Measurements from ENCODE around the gene EHBP1. TPM values are rescaled to one million over a fixed set of nuclear protein-coding genes. Genes with fewer than 3 reads are reported as not detected.
"Not testable (repeated sequence)": the region's sequence is repeated elsewhere in the genome, so short reads cannot be mapped to it uniquely, and the experiment has no call there.

Gene EHBP1
- total and polyA plus RNA-seq, 5 donors from 2014 or later = 8.5 to 25.6 (median 10.0) TPM

DNA sequence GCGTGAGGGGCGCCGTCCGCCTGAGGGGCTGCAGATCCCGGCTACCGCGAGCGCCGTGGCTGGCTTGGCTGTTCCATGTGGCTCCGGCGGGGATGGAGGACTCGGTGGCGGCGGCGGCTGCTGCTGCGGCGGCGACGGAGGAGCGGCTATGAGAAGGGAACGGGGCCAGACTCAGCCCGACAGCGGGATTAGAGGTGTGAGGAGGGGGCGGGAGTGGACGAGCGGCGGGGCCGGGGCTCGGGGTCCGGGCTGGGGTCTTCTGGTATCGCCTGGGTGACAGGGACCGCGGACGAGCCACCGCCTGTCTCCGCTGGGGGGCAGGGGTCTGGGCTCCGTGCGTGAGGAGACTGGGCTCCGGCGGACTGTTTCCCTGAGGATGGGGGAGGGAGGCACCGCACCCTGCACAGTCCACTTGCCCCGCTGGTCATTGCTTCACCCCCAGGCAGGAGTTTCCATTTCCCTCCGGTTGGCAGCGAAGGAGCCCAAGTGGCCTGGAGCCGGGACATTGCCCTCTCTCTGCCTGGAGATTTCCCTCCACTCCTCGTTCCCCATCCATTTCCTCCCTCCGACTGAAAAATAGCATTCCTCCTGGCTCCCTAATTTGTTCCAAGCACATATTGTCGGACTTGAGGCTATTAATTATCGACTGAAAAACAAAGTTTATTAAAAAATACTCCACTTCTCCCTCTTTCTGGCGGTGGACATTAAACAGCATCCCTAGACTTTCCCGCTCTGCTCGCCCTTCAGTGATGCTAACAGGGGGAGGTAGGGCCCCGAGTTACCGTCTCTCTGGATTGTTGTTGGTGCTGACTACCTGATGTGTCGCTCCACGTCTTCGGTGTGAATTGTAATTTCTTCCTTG, 577 bp downstream of the EHBP1 start:
- no peaks in the 10 kb centered on the region for H3K27me3 ChIP-seq (ENCODE audit: control insufficient read depth, insufficient read depth, low read length)
- Mint-ChIP-seq H3K27ac (peak overlapping the region; percentile 77 to 88 (median 79)), H3K27me3 (peaks cover 19% of the 10 kb centered on the region), H3K36me3 (peaks cover 8% of the 10 kb centered on the region), H3K9me3 (no peaks in the 10 kb centered on the region), H3K4me3 (peak overlapping the region; percentile 96 to 100 (median 98)), H3K4me1 (peaks cover 15 to 38% (median 32%) of the 10 kb centered on the region in 4 donors)
- H3K4me3 ChIP-seq (ENCODE audit: low read depth, low read length) = peak overlapping the region; percentile 80
- H3K4me1 ChIP-seq (ENCODE audit: control insufficient read depth, insufficient read depth, low read length, poor library complexity, severe bottlenecking) = peaks cover 27% of the 10 kb centered on the region
- peak in 1 of 3 donors; percentile 43 for DNase-seq
- peak overlapping the region; percentile 38 for H3K27ac ChIP-seq (ENCODE audit: insufficient read depth, low read length, poor library complexity, severe bottlenecking)
- no peaks in the 10 kb centered on the region for H3K9me3 ChIP-seq (ENCODE audit: control insufficient read depth in 2 of 2, low read length in 2 of 2)
- peak; percentile 1 for ATAC-seq (ENCODE audit: low read depth in 2 of 2)
- no peaks in the 10 kb centered on the region for H3K36me3 ChIP-seq (ENCODE audit: control insufficient read depth, insufficient read depth, low read length)

DNA sequence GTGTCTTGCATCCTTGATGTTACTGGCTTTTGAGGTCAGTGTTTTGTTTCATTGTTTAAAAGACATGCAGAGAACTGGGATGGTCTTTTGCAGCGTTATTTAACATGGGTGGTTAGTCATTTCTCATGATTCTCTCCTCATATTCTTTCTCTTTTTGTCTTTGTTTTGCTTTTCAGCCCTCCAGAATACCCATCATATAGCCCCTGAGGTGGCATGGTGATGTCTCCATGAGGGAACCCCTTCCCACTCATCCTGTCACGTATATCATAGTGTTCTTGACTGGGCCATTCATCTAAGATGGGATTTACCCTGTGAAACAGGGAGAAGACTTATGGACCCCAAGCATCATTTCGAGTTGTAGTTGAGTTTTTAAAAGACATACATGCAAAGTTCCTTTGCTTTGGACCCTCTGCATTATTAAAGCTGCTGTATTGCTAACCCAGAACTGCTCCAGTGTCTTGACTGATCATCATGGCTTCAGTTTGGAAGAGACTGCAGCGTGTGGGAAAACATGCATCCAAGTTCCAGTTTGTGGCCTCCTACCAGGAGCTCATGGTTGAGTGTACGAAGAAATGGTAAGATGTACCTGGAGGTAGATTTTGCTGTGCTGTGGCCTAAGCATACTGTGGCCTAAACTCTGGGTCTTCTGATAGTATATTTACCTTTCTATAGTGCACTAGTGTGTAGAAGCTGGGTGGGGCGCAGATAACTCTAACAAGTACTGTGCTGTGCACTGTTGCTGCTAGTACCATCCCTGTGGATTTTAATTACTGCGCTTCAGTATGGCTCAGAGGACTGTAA, 1.4 kb downstream of the EHBP1 start:
- Histone ChIP-seq H3K9me3 (ENCODE audit: control insufficient read depth in 2 of 2, low read length in 2 of 2) (no peaks in the 10 kb centered on the region), H3K4me1 (ENCODE audit: control insufficient read depth, insufficient read depth, low read length, poor library complexity, severe bottlenecking) (peaks cover 27% of the 10 kb centered on the region), H3K27me3 (ENCODE audit: control insufficient read depth, insufficient read depth, low read length) (no peaks in the 10 kb centered on the region), H3K4me3 (ENCODE audit: low read depth, low read length) (peak overlapping the region; percentile 80), H3K36me3 (ENCODE audit: control insufficient read depth, insufficient read depth, low read length) (no peaks in the 10 kb centered on the region), H3K27ac (ENCODE audit: insufficient read depth, low read length, poor library complexity, severe bottlenecking) (no peak overlapping the region)
- Mint-ChIP-seq H3K4me1 (peaks cover 15 to 38% (median 32%) of the 10 kb centered on the region in 4 donors), H3K4me3 (peak overlapping the region; percentile 96 to 100 (median 98)), H3K36me3 (peaks cover 8% of the 10 kb centered on the region), H3K9me3 (no peaks in the 10 kb centered on the region), H3K27me3 (peaks cover 19% of the 10 kb centered on the region), H3K27ac (peak overlapping the region in 2 of 3 donors; percentile 77 to 88)
- ATAC-seq (ENCODE audit: low read depth in 2 of 2) (no peak), DNase-seq (no peak)

DNA sequence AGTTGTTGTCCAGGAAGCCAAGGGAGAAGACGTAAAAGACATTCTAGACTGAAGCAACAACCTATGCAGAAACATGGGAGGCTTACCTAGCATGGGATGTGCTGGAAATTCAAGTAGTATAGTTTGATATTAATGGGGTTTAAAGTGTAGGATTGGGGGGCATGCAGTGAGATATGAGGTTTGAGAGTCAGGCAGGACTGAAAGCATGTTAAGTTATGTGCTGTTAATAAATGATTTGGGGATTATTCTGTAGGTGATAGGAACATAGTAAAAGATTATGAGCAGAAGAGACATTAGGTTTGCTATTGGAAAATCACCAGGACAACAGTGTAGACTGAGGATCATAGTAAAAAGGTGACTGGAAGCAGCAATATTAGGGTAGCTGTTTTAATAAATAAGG, 3.2 kb downstream of the EHBP1 start:
- Histone ChIP-seq H3K27me3 (ENCODE audit: control insufficient read depth, insufficient read depth, low read length) (no peaks in the 10 kb centered on the region), H3K4me3 (ENCODE audit: low read depth, low read length) (no peak overlapping the region), H3K27ac (ENCODE audit: insufficient read depth, low read length, poor library complexity, severe bottlenecking) (no peak overlapping the region), H3K9me3 (ENCODE audit: control insufficient read depth in 2 of 2, low read length in 2 of 2) (no peaks in the 10 kb centered on the region), H3K36me3 (ENCODE audit: control insufficient read depth, insufficient read depth, low read length) (no peaks in the 10 kb centered on the region), H3K4me1 (ENCODE audit: control insufficient read depth, insufficient read depth, low read length, poor library complexity, severe bottlenecking) (peaks cover 27% of the 10 kb centered on the region)
- DNase-seq (no peak), ATAC-seq (ENCODE audit: low read depth in 2 of 2) (no peak)
- Mint-ChIP-seq H3K27ac (no peak overlapping the region), H3K36me3 (peaks cover 8% of the 10 kb centered on the region), H3K27me3 (peaks cover 15% of the 10 kb centered on the region), H3K4me3 (peak overlapping the region in 1 of 4 donors; percentile 52), H3K4me1 (peaks cover 15 to 39% (median 32%) of the 10 kb centered on the region in 4 donors), H3K9me3 (no peaks in the 10 kb centered on the region)

DNA sequence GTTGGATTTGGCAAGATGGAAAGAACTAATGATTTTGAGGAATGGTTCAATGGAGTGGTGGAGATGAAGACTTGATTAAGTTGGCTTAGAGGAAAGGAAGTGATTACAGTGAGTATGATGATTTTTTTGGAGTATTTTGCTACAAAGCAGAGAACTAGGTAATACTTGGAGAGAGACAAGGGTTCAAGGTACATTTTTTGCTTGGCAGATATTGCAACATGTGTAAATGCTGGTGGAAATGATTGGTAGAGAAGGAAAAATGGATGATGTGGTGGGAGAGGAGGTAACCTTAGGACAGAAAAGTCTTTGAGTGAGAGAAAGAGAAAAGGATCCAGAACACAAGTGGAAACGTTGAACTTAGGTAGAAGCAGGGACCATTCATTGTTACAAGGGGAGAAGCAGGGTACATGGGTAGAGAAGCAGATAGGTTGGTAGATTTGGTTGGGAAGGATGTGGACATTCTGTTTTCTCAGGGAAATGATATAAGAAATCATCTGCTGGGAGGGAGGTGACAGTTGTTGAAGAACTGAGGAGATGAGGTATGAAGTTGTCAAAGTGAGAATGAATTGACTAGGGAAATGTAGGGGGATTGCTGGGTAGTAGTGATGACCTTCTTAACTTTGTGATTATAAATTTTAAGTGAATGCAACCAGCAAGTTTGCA, 6.5 kb downstream of the EHBP1 start:
- no peaks in the 10 kb centered on the region for H3K36me3 ChIP-seq (ENCODE audit: control insufficient read depth, insufficient read depth, low read length)
- H3K27ac ChIP-seq (ENCODE audit: insufficient read depth, low read length, poor library complexity, severe bottlenecking) = no peak overlapping the region
- no peak for DNase-seq
- H3K4me1 ChIP-seq (ENCODE audit: control insufficient read depth, insufficient read depth, low read length, poor library complexity, severe bottlenecking) = peaks cover 10% of the 10 kb centered on the region
- no peaks in the 10 kb centered on the region for H3K27me3 Mint-ChIP-seq
- peaks cover 21% of the 10 kb centered on the region for H3K36me3 Mint-ChIP-seq
- no peaks in the 10 kb centered on the region for H3K27me3 ChIP-seq (ENCODE audit: control insufficient read depth, insufficient read depth, low read length)
- H3K4me3 ChIP-seq (ENCODE audit: low read depth, low read length) = no peak overlapping the region
- H3K27ac Mint-ChIP-seq = no peak overlapping the region
- no peak overlapping the region for H3K4me3 Mint-ChIP-seq
- no peak for ATAC-seq (ENCODE audit: low read depth in 2 of 2)
- peaks cover 19 to 28% (median 23%) of the 10 kb centered on the region in 4 donors for H3K4me1 Mint-ChIP-seq
- H3K9me3 ChIP-seq (ENCODE audit: control insufficient read depth in 2 of 2, low read length in 2 of 2) = no peaks in the 10 kb centered on the region
- no peaks in the 10 kb centered on the region for H3K9me3 Mint-ChIP-seq

DNA sequence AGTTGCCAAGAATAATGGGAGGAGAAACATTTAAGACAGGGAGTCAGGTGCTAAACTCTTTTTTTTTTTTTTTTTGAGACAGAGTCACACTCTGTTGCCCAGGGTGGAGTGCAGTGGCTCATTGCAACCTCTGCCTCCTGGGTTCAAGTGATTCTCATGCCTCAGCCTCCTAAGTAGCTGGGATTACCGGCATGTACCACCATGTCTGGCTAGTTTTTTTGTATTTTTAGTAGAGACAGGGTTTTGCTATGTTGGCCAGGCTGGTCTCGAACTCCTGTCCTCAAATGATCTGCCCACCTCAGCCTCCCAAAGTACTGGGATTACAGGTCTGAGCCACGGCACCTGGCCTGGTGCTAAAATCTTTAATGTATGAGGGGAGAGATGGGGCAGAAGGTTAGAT, 7.7 kb downstream of the EHBP1 start:
- H3K27ac ChIP-seq (ENCODE audit: insufficient read depth, low read length, poor library complexity, severe bottlenecking); ATAC-seq (ENCODE audit: low read depth in 2 of 2); DNase-seq; H3K9me3 ChIP-seq (ENCODE audit: control insufficient read depth in 2 of 2, low read length in 2 of 2); H3K27ac Mint-ChIP-seq; H3K4me1 ChIP-seq (ENCODE audit: control insufficient read depth, insufficient read depth, low read length, poor library complexity, severe bottlenecking); H3K9me3 Mint-ChIP-seq; H3K27me3 ChIP-seq (ENCODE audit: control insufficient read depth, insufficient read depth, low read length); H3K27me3 Mint-ChIP-seq; H3K36me3 ChIP-seq (ENCODE audit: control insufficient read depth, insufficient read depth, low read length); H3K4me3 Mint-ChIP-seq; H3K4me3 ChIP-seq (ENCODE audit: low read depth, low read length): not testable (repeated sequence)
- Mint-ChIP-seq H3K36me3 (peaks cover 21% of the 10 kb centered on the region), H3K4me1 (peaks cover 14 to 21% (median 20%) of the 10 kb centered on the region in 4 donors)

DNA sequence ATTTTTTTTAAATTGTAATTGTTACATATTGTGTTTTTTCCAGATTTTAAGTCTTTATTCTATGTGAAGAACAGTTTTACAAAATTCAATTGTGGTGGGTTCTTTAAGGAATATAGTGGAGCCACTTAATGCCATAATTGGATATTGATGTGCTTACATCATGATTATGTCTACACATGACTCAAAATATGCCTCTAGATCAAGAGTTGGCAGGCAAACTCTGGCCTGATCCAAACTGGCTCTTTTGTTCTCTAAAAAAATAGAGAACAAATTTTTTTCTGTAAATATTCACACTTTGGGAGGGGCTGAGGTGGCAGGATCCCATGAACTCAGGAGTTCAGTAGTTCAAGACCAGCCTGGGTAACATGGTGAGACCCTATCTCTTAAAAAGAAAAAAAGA, 8.3 kb downstream of the EHBP1 start:
- Histone ChIP-seq H3K4me1 (ENCODE audit: control insufficient read depth, insufficient read depth, low read length, poor library complexity, severe bottlenecking) (peaks cover 6% of the 10 kb centered on the region), H3K27ac (ENCODE audit: insufficient read depth, low read length, poor library complexity, severe bottlenecking) (no peak overlapping the region), H3K9me3 (ENCODE audit: control insufficient read depth in 2 of 2, low read length in 2 of 2) (no peaks in the 10 kb centered on the region), H3K4me3 (ENCODE audit: low read depth, low read length) (no peak overlapping the region), H3K36me3 (ENCODE audit: control insufficient read depth, insufficient read depth, low read length) (no peaks in the 10 kb centered on the region), H3K27me3 (ENCODE audit: control insufficient read depth, insufficient read depth, low read length) (no peaks in the 10 kb centered on the region)
- peaks cover 8 to 14% (median 13%) of the 10 kb centered on the region in 4 donors for H3K4me1 Mint-ChIP-seq
- ATAC-seq (ENCODE audit: low read depth in 2 of 2) (no peak), DNase-seq (no peak)
- H3K36me3 Mint-ChIP-seq = peaks cover 16% of the 10 kb centered on the region
- H3K9me3 Mint-ChIP-seq = no peaks in the 10 kb centered on the region
- H3K4me3 Mint-ChIP-seq = no peak overlapping the region
- H3K27ac Mint-ChIP-seq = peak overlapping the region in 1 of 3 donors; percentile 49
- H3K27me3 Mint-ChIP-seq = no peaks in the 10 kb centered on the region

DNA sequence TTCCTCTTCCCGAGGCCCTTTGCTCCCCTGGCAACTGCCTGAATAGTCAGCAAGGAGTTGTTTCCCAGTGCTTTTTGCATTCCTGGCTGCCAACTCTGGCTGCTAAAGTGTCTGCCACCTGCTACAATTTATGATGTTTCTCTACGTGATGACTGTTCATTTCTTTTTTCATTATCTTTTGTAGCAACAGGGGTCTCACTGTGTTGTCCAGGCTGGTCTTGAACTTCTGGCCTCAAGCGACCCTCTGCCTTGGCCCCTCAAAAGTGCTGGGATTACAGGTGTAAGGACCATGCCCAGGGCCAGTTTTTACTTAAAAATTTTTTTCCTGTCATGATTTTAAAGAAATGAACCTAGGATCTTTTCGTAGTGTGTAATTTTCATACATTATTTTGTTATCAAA, 11.3 kb downstream of the EHBP1 start:
- Histone ChIP-seq H3K36me3 (ENCODE audit: control insufficient read depth, insufficient read depth, low read length) (no peaks in the 10 kb centered on the region), H3K9me3 (ENCODE audit: control insufficient read depth in 2 of 2, low read length in 2 of 2) (no peaks in the 10 kb centered on the region), H3K27ac (ENCODE audit: insufficient read depth, low read length, poor library complexity, severe bottlenecking) (no peak overlapping the region), H3K4me3 (ENCODE audit: low read depth, low read length) (no peak overlapping the region), H3K27me3 (ENCODE audit: control insufficient read depth, insufficient read depth, low read length) (no peaks in the 10 kb centered on the region), H3K4me1 (ENCODE audit: control insufficient read depth, insufficient read depth, low read length, poor library complexity, severe bottlenecking) (no peaks in the 10 kb centered on the region)
- Mint-ChIP-seq H3K27me3 (no peaks in the 10 kb centered on the region), H3K36me3 (peaks cover 13% of the 10 kb centered on the region), H3K4me3 (no peak overlapping the region), H3K9me3 (peaks cover 0 to 5% (median 0%) of the 10 kb centered on the region in 7 donors), H3K27ac (no peak overlapping the region), H3K4me1 (peaks cover 9 to 18% (median 11%) of the 10 kb centered on the region in 4 donors)
- ATAC-seq (ENCODE audit: low read depth in 2 of 2) (no peak), DNase-seq (no peak)

Data from CD4-positive, CD25-positive, alpha-beta regulatory T cell (primary cell).